ENCODE measurements around the gene SLAMF1.

GRCh38 chr1:160647329-160647720 lies 481 bp upstream of the SLAMF1 start:
- no peak for TF ChIP-seq CTCF (IDR thresholded peaks at IDR 0.05)
- no peak for TF ChIP-seq EZH2 (IDR thresholded peaks at IDR 0.05)
